CD4-positive, alpha-beta T cell (primary cell): ENCODE results near the gene PLXND1. TPM values are rescaled to one million over a fixed set of nuclear protein-coding genes. Genes with fewer than 3 reads are reported as not detected.

Experiments
- ATAC-seq: fragments of 200-7000 bp; cut with Tn5 transposase; one replicate; pipeline ENCODE4 v1.10.0; 2022; ENCODE audit warnings: mild to moderate bottlenecking; ENCODE audit not compliant: poor library complexity
- CTCF ChIA-PET: fragments of 350-600 bp; sonication (Branson Sonifier 250); formaldehyde crosslinking; loops from one replicate; lab custom pipeline; 2021; ENCODE audit warnings: antibody characterized with exemption, inconsistent platforms; lab: Charles Lee
- POLR2A ChIA-PET: fragments of 350-600 bp; sonication (Branson Sonifier 250); formaldehyde crosslinking; loops from one replicate; lab custom pipeline; 2021; ENCODE audit warnings: antibody characterized with exemption, inconsistent platforms; lab: Charles Lee
- DNase-seq, 14 experiments: peaks; one replicate each; pipeline ENCODE4 v3.0.0-alpha.2; 2013 to 2020; ENCODE audit warnings: mixed read lengths in 2 of 14
- H3K27ac ChIP-seq, 2 donors: one replicate each; pipeline versions ENCODE4 v1.5.1 to v1.7.0; 2013; ENCODE audit warnings: low read length in 2 of 2, low read depth in 1 of 2, mild to moderate bottlenecking in 1 of 2
- H3K27me3 ChIP-seq, 2 experiments: 1 replicate in 1 of 2; 2 replicates in 1 of 2; pipeline versions ENCODE4 v1.6.1 to v1.7.0; 2013; ENCODE audit warnings: low read length in 2 of 2, control low read depth in 1 of 2, mild to moderate bottlenecking in 1 of 2, moderate library complexity in 1 of 2; ENCODE audit not compliant: insufficient read depth in 2 of 2, control insufficient read depth in 1 of 2
- H3K36me3 ChIP-seq: one replicate; pipeline ENCODE4 v1.6.1; 2013; ENCODE audit warnings: low read length, control low read depth; ENCODE audit not compliant: insufficient read depth
- H3K4me1 ChIP-seq: one replicate; pipeline ENCODE4 v1.6.1; 2013; ENCODE audit warnings: low read length, control low read depth; ENCODE audit not compliant: insufficient read depth
- H3K4me3 ChIP-seq: one replicate; pipeline ENCODE4 v1.5.1; 2013; ENCODE audit warnings: mild to moderate bottlenecking, low read length, moderate library complexity
- H3K9me3 ChIP-seq, 2 experiments: 1 replicate in 1 of 2; 2 replicates in 1 of 2; pipeline versions ENCODE4 v1.6.1 to v1.7.0; 2013; ENCODE audit warnings: low read length in 2 of 2, mild to moderate bottlenecking in 2 of 2, control low read depth in 1 of 2, moderate library complexity in 1 of 2; ENCODE audit not compliant: control insufficient read depth in 1 of 2, insufficient read depth in 1 of 2
- H3K27ac Mint-ChIP-seq: one replicate; pipeline ENCODE4 v1.8.0; 2020; ENCODE audit warnings: mixed read lengths
- H3K27me3 Mint-ChIP-seq: one replicate; pipeline ENCODE4 v1.8.0; 2021; ENCODE audit warnings: mixed read lengths
- H3K36me3 Mint-ChIP-seq: one replicate; pipeline ENCODE4 v1.8.0; 2021; ENCODE audit warnings: low read depth, mixed read lengths
- H3K4me1 Mint-ChIP-seq: one replicate; pipeline ENCODE4 v1.8.0; 2021; ENCODE audit warnings: low read depth, mixed read lengths
- H3K4me3 Mint-ChIP-seq: one replicate; pipeline ENCODE4 v1.8.0; 2020; ENCODE audit warnings: mild to moderate bottlenecking, mixed read lengths
- H3K9me3 Mint-ChIP-seq: one replicate; pipeline ENCODE4 v1.8.0; 2020; ENCODE audit warnings: mixed read lengths
- CTCF ChIP-seq: fragments of 200-600 bp; IDR thresholded peaks from one replicate; pipeline ENCODE4 v1.8.0; 2022; ENCODE audit warnings: antibody characterized with exemption, mild to moderate bottlenecking
- intact Hi-C, 2 experiments: fragments of 100-400 bp; cut with DNase I in 1 of 2; cut with micrococcal nuclease in 1 of 2; formaldehyde crosslinking; loops; one replicate each; pipeline versions ENCODE4 v1.15.1 to v1.9.0; 2023 to 2025; cut with DNase I, micrococcal nuclease
- total RNA-seq, 174 experiments: library from RNA in 2 of 174; stranded (reverse) in 2 of 174; gene quantifications; one replicate each; pipeline ENCODE4 v1.2.3 and lab custom pipeline; 2021 to 2026

The PLXND1 gene
- total RNA-seq, 2 experiments from 2014 or later, result 61.7 to 62.5 TPM

- no peak for TF ChIP-seq CTCF
- H3K4me3 Mint-ChIP-seq, result no peak overlapping the region
- H3K27ac Mint-ChIP-seq, result no peak overlapping the region
- POLR2A ChIA-PET, result no interaction called here
- no peaks in the 10 kb centered on the region for H3K36me3 ChIP-seq
- H3K9me3 ChIP-seq, result no peaks in the 10 kb centered on the region
- H3K27me3 Mint-ChIP-seq, result no peaks in the 10 kb centered on the region
- CTCF ChIA-PET, result no interaction called here
- H3K4me1 Mint-ChIP-seq, result no peaks in the 10 kb centered on the region
- no peaks in the 10 kb centered on the region for H3K9me3 Mint-ChIP-seq
- no peak for DNase-seq
- H3K27me3 ChIP-seq, result no peaks in the 10 kb centered on the region
- ATAC-seq, result no peak
- no peak overlapping the region for H3K4me3 ChIP-seq
- intact Hi-C loops, result no loop called here
- H3K27ac ChIP-seq, result no peak overlapping the region
- no peaks in the 10 kb centered on the region for H3K4me1 ChIP-seq
- H3K36me3 Mint-ChIP-seq, result no peaks in the 10 kb centered on the region
Measured at GRCh38 chr3:129533406-129533805, 73.1 kb downstream of the PLXND1 start.

GRCh38 chr3:129532261-129532660 lies 74.2 kb downstream of the PLXND1 start:
- no peak for ATAC-seq
- CTCF ChIA-PET, result no interaction called here
- Mint-ChIP-seq H3K4me1 (no peaks in the 10 kb centered on the region), H3K36me3 (no peaks in the 10 kb centered on the region), H3K27me3 (no peaks in the 10 kb centered on the region), H3K27ac (no peak overlapping the region), H3K4me3 (no peak overlapping the region), H3K9me3 (no peaks in the 10 kb centered on the region)
- no peak for TF ChIP-seq CTCF
- Histone ChIP-seq H3K36me3 (no peaks in the 10 kb centered on the region), H3K4me3 (no peak overlapping the region), H3K27ac (no peak overlapping the region), H3K9me3 (no peaks in the 10 kb centered on the region), H3K27me3 (no peaks in the 10 kb centered on the region), H3K4me1 (no peaks in the 10 kb centered on the region)
- no peak for DNase-seq
- POLR2A ChIA-PET, result no interaction called here
- intact Hi-C loops, result no loop called here

- H3K36me3 Mint-ChIP-seq, result no peaks in the 10 kb centered on the region
- POLR2A ChIA-PET, result no interaction called here
- no peaks in the 10 kb centered on the region for H3K27me3 Mint-ChIP-seq
- no peak for DNase-seq
- H3K9me3 Mint-ChIP-seq, result no peaks in the 10 kb centered on the region
- Histone ChIP-seq H3K36me3 (no peaks in the 10 kb centered on the region), H3K27ac (no peak overlapping the region), H3K9me3 (no peaks in the 10 kb centered on the region), H3K4me1 (peaks cover 3% of the 10 kb centered on the region), H3K27me3 (no peaks in the 10 kb centered on the region), H3K4me3 (no peak overlapping the region)
- H3K4me3 Mint-ChIP-seq, result no peak overlapping the region
- intact Hi-C loops, result no loop called here
- TF ChIP-seq CTCF, result no peak
- no peak overlapping the region for H3K27ac Mint-ChIP-seq
- CTCF ChIA-PET, result no interaction called here
- ATAC-seq, result no peak
- H3K4me1 Mint-ChIP-seq, result no peaks in the 10 kb centered on the region
Measured at GRCh38 chr3:129531699-129532098, 74.8 kb downstream of the PLXND1 start.
